MM.1S (cell line): ENCODE data around the gene CLOCK.

Experiments used
- DNase-seq: peaks from one replicate; pipeline ENCODE4 v3.0.0-alpha.2; 2015
- H2AFZ ChIP-seq: fragments of 300-600 bp; sonication (generic); 2 replicates; pipeline ENCODE4 v1.6.0; 2016; ENCODE audit warnings: antibody characterized with exemption, low read length
- H3F3A ChIP-seq: fragments of 300-600 bp; sonication (generic); 2 replicates; pipeline ENCODE4 v1.6.1; 2016; ENCODE audit warnings: mild to moderate bottlenecking, antibody characterized with exemption, low read length, moderate library complexity, mixed read lengths; ENCODE audit not compliant: insufficient read depth
- H3K27ac ChIP-seq: fragments of 300-600 bp; sonication (generic); 2 replicates; pipeline ENCODE4 v1.5.1; 2016; ENCODE audit warnings: mild to moderate bottlenecking, low read length
- H3K27me3 ChIP-seq: fragments of 300-600 bp; sonication (generic); replicated peaks from 2 replicates; pipeline ENCODE4 v1.6.0; 2016; ENCODE audit warnings: low read length; ENCODE audit not compliant: insufficient read depth
- H3K36me3 ChIP-seq: fragments of 300-600 bp; sonication (generic); replicated peaks from 2 replicates; pipeline ENCODE4 v1.6.1; 2016; ENCODE audit warnings: mild to moderate bottlenecking, low read length, mixed read lengths; ENCODE audit not compliant: insufficient read depth
- H3K4me1 ChIP-seq: fragments of 300-600 bp; sonication (generic); 2 replicates; pipeline ENCODE4 v1.6.1; 2016; ENCODE audit warnings: low read length, mixed read lengths
- H3K4me2 ChIP-seq: fragments of 300-600 bp; sonication (generic); 2 replicates; pipeline ENCODE4 v1.6.0; 2016; ENCODE audit warnings: low read depth, low read length
- H3K4me3 ChIP-seq: fragments of 300-600 bp; sonication (generic); 2 replicates; pipeline ENCODE4 v1.5.1; 2016; ENCODE audit warnings: low read length, mixed read lengths
- H3K79me2 ChIP-seq: fragments of 300-600 bp; sonication (generic); 2 replicates; pipeline ENCODE4 v1.6.1; 2016; ENCODE audit warnings: mixed run types, low read length, mixed read lengths
- H3K9ac ChIP-seq: fragments of 300-600 bp; sonication (generic); 2 replicates; pipeline ENCODE4 v1.6.1; 2016; ENCODE audit warnings: low read length, mixed read lengths
- H3K9me2 ChIP-seq: fragments of 300-600 bp; sonication (generic); replicated peaks from 2 replicates; pipeline ENCODE4 v1.6.1; 2016; ENCODE audit warnings: mild to moderate bottlenecking, low read length, mixed read lengths; ENCODE audit not compliant: insufficient read depth
- H3K9me3 ChIP-seq: fragments of 300-600 bp; sonication (generic); replicated peaks from 2 replicates; pipeline ENCODE4 v1.6.1; 2016; ENCODE audit warnings: mild to moderate bottlenecking, low read length, mixed read lengths; ENCODE audit not compliant: insufficient read depth
- H4K20me1 ChIP-seq: fragments of 300-600 bp; sonication (generic); 2 replicates; pipeline ENCODE4 v1.6.1; 2016; ENCODE audit warnings: mild to moderate bottlenecking, low read length, moderate library complexity, mixed read lengths; ENCODE audit not compliant: insufficient read depth
- CTCF ChIP-seq: fragments of 300-600 bp; sonication (generic); IDR thresholded peaks from 2 replicates; pipeline ENCODE4 v1.5.1; 2016; ENCODE audit warnings: antibody characterized with exemption, low read length, mixed read lengths
- EZH2 ChIP-seq: fragments of 300-600 bp; sonication (generic); optimal IDR thresholded peaks from 2 replicates; pipeline ENCODE3; 2017; ENCODE audit warnings: low read depth, mild to moderate bottlenecking, antibody characterized with exemption, low read length, mixed read lengths
- EZH2phosphoT487 ChIP-seq: fragments of 300-600 bp; sonication (generic); IDR thresholded peaks from 2 replicates; pipeline ENCODE4 v1.6.1; 2018; ENCODE audit warnings: antibody characterized with exemption, low read length

Gene CLOCK

DNA sequence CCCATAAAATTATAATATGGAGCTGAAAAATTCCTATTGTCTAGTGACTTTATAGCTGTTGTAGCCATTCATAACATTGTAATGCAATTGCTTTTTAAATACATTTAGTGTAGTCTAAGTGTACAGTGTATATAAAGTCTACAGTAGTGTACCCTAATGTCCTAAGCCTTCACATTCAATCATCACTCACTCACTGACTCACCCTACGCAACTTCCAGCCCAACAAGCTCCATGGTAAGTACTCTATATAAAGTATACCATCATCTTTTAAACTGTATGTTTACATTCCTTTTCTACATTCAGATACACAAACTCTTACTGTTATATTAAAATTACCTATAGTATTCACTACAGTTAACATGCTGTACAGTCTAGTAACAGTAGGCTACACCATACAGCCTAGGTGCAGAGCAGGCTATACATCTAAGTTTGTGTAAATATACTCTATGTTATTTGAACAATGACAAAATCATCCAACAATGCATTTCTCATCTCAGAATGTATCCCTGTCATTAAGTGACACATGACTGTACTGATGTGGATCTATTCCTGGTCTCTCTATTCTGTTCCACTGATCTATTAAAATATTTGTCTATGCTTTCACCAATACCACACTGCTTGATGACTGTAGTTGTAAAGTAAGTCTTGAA lies 33.7 kb downstream of the CLOCK start:
- Histone ChIP-seq H3K27ac (no peak overlapping the region), H4K20me1 (no peaks in the 10 kb centered on the region), H3K27me3 (no peaks in the 10 kb centered on the region), H3K36me3 (no peaks in the 10 kb centered on the region), H3K4me3 (no peak overlapping the region), H3K9me3 (no peaks in the 10 kb centered on the region), H2AFZ (no peak overlapping the region), H3K9me2 (no peaks in the 10 kb centered on the region), H3K9ac (no peak overlapping the region), H3K4me2 (no peak overlapping the region), H3F3A (no peaks in the 10 kb centered on the region), H3K4me1 (peaks cover 4% of the 10 kb centered on the region; the same call in 1 of the 2 replicates), H3K79me2 (no peaks in the 10 kb centered on the region)
- no peak for TF ChIP-seq EZH2phosphoT487
- no peak for TF ChIP-seq CTCF
- TF ChIP-seq EZH2 = no peak
- no peak for DNase-seq

DNA sequence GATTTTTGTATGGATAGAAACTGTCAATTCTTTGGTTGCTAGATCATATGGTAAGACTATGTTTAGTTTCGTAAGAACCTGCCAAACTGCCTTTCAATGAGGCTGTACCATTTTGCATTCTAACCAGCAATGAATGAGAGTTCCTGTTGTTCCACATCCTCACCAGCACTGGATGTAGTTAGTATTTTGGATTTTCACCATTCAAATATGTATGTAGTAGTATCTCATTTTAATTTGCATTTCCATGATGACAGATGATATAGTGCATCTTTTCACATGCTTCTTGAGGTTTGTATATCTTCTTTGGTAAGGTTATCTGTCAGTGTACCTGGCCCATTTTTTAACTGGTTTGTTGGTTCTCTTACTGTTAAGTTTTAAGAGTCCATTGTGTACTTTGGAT lies 34.6 kb downstream of the CLOCK start:
- TF ChIP-seq CTCF = no peak
- no peak for TF ChIP-seq EZH2
- no peak for TF ChIP-seq EZH2phosphoT487
- H4K20me1 ChIP-seq = no peaks in the 10 kb centered on the region
- H3K36me3 ChIP-seq = no peaks in the 10 kb centered on the region
- H3K9me2 ChIP-seq = no peaks in the 10 kb centered on the region
- H3K4me1 ChIP-seq = peaks cover 4% of the 10 kb centered on the region; the same call in 1 of the 2 replicates
- no peaks in the 10 kb centered on the region for H3K27me3 ChIP-seq
- no peak overlapping the region for H3K27ac ChIP-seq
- H3K4me2 ChIP-seq = no peak overlapping the region
- no peak overlapping the region for H3K4me3 ChIP-seq
- H2AFZ ChIP-seq = no peak overlapping the region
- no peak overlapping the region for H3K9ac ChIP-seq
- no peaks in the 10 kb centered on the region for H3F3A ChIP-seq
- H3K9me3 ChIP-seq = no peaks in the 10 kb centered on the region
- no peaks in the 10 kb centered on the region for H3K79me2 ChIP-seq
- DNase-seq = no peak

GRCh38 chr4:55510685-55511084 lies 36.0 kb downstream of the CLOCK start:
- no peak overlapping the region for H2AFZ ChIP-seq
- H3K27ac ChIP-seq = no peak overlapping the region
- no peak for DNase-seq
- no peak overlapping the region for H3K4me2 ChIP-seq
- no peaks in the 10 kb centered on the region for H3K79me2 ChIP-seq
- no peaks in the 10 kb centered on the region for H3K9me3 ChIP-seq
- H3K4me3 ChIP-seq = no peak overlapping the region
- no peaks in the 10 kb centered on the region for H3K36me3 ChIP-seq
- no peaks in the 10 kb centered on the region for H4K20me1 ChIP-seq
- H3K4me1 ChIP-seq = peaks cover 4% of the 10 kb centered on the region; the same call in 1 of the 2 replicates
- H3F3A ChIP-seq = no peaks in the 10 kb centered on the region
- no peaks in the 10 kb centered on the region for H3K27me3 ChIP-seq
- TF ChIP-seq EZH2phosphoT487 (no peak), EZH2 (no peak), CTCF (no peak)
- no peak overlapping the region for H3K9ac ChIP-seq
- H3K9me2 ChIP-seq = no peaks in the 10 kb centered on the region
